SJCRH30 (cell line): Measurements from ENCODE around the gene PTPRCAP. TPM values are rescaled to one million over a fixed set of nuclear protein-coding genes. Genes with fewer than 3 reads are reported as not detected.

Source experiments
- DNase-seq, 2 experiments: peaks; one replicate each; pipeline ENCODE4 v3.0.0-alpha.2; 2015 to 2020
- H3K27ac ChIP-seq: fragments of 250-450 bp; sonication (Bioruptor Pico); 2 replicates; pipeline ENCODE4 v1.5.1; 2020; ENCODE audit warnings: mild to moderate bottlenecking, moderate library complexity
- H3K27me3 ChIP-seq: fragments of 250-450 bp; sonication (Bioruptor Pico); 2 replicates; pipeline ENCODE4 v1.5.1; 2020; ENCODE audit warnings: mild to moderate bottlenecking, moderate library complexity
- H3K36me3 ChIP-seq: fragments of 250-450 bp; sonication (Bioruptor Pico); 2 replicates; pipeline ENCODE4 v1.5.1; 2020; ENCODE audit warnings: mild to moderate bottlenecking, moderate library complexity
- H3K4me1 ChIP-seq: fragments of 250-450 bp; sonication (Bioruptor Pico); 2 replicates; pipeline ENCODE4 v1.5.1; 2020; ENCODE audit warnings: mild to moderate bottlenecking, moderate library complexity
- H3K4me3 ChIP-seq: fragments of 250-450 bp; sonication (Bioruptor Pico); 2 replicates; pipeline ENCODE4 v1.5.1; 2020; ENCODE audit warnings: mild to moderate bottlenecking, moderate library complexity
- H3K9me3 ChIP-seq: fragments of 250-450 bp; sonication (Bioruptor Pico); replicated peaks from 2 replicates; pipeline ENCODE4 v1.5.1; 2020; ENCODE audit warnings: mild to moderate bottlenecking, moderate library complexity
- total RNA-seq: library from RNA; depleted of rRNA; stranded (reverse); fragments of >200 nt; shearing (Covaris generic); gene quantifications from 2 replicates; pipeline ENCODE4 v1.2.3, GENCODE V29; 2014

Gene PTPRCAP
- total RNA-seq, 1 experiment from 2014 or later, result 1.1 TPM

GRCh38 chr11:67453816-67454732 lies 16.6 kb upstream of the PTPRCAP start:
- Histone ChIP-seq H3K36me3 (no peaks in the 10 kb centered on the region), H3K4me1 (no peaks in the 10 kb centered on the region), H3K27me3 (no peaks in the 10 kb centered on the region), H3K27ac (no peak overlapping the region), H3K4me3 (no peak overlapping the region), H3K9me3 (no peaks in the 10 kb centered on the region)
- DNase-seq, result no peak

- no peak within 1 kb of the TSS for H3K27ac ChIP-seq
- no peaks in the 10 kb centered on the region for H3K4me1 ChIP-seq
- no peaks in the 10 kb centered on the region for H3K9me3 ChIP-seq
- H3K27me3 ChIP-seq, result no peaks in the 10 kb centered on the region
- H3K4me3 ChIP-seq, result peak within 1 kb of the TSS; percentile 49
- DNase-seq, result peak; percentile 61 to 64
- H3K36me3 ChIP-seq, result no peaks in the 10 kb centered on the region
Observed at GRCh38 chr11:67452141-67452952, 14.9 kb upstream of the PTPRCAP start, which contains the start of gene GPR152. Gene GPR152, minus strand, starts transcription at chr11:67452729. Its CDS starts 5 bp downstream, at chr11:67452724.

- no peaks in the 10 kb centered on the region for H3K36me3 ChIP-seq
Observed at GRCh38 chr11:67451658-67451976, 14.1 kb upstream of the PTPRCAP start.

GRCh38 chr11:67450796-67451657 lies 13.5 kb upstream of the PTPRCAP start:
- Histone ChIP-seq H3K4me1 (no peaks in the 10 kb centered on the region), H3K27me3 (no peaks in the 10 kb centered on the region), H3K4me3 (no peak overlapping the region), H3K9me3 (no peaks in the 10 kb centered on the region), H3K27ac (no peak overlapping the region), H3K36me3 (no peaks in the 10 kb centered on the region)
- DNase-seq, result no peak

More at GRCh38 chr11:67451658-67451976, 14.1 kb upstream of the PTPRCAP start:
- no peaks in the 10 kb centered on the region for H3K27me3 ChIP-seq
- no peak for DNase-seq
- H3K27ac ChIP-seq, result no peak overlapping the region
- H3K4me3 ChIP-seq, result no peak overlapping the region
- H3K9me3 ChIP-seq, result no peaks in the 10 kb centered on the region
- H3K4me1 ChIP-seq, result no peaks in the 10 kb centered on the region

- no peak for DNase-seq
- no peaks in the 10 kb centered on the region for H3K36me3 ChIP-seq
- H3K9me3 ChIP-seq, result no peaks in the 10 kb centered on the region
- H3K27me3 ChIP-seq, result no peaks in the 10 kb centered on the region
- H3K27ac ChIP-seq, result no peak overlapping the region
- H3K4me3 ChIP-seq, result no peak overlapping the region
- peaks cover 4% of the 10 kb centered on the region; the same call in 1 of the 2 replicates for H3K4me1 ChIP-seq
Observed at GRCh38 chr11:67449116-67449844, 11.8 kb upstream of the PTPRCAP start.

- no peak overlapping the region for H3K27ac ChIP-seq
- peaks cover 6% of the 10 kb centered on the region; the same call in 1 of the 2 replicates for H3K4me1 ChIP-seq
- H3K36me3 ChIP-seq, result no peaks in the 10 kb centered on the region
Observed at GRCh38 chr11:67448220-67448609, 10.7 kb upstream of the PTPRCAP start.

GRCh38 chr11:67445515-67445914 lies 8.0 kb upstream of the PTPRCAP start:
- no peak overlapping the region for H3K27ac ChIP-seq
- no peaks in the 10 kb centered on the region for H3K9me3 ChIP-seq
- H3K4me3 ChIP-seq, result no peak overlapping the region
- no peaks in the 10 kb centered on the region for H3K36me3 ChIP-seq
- no peak for DNase-seq
- H3K4me1 ChIP-seq, result peaks cover 6% of the 10 kb centered on the region; the same call in 1 of the 2 replicates
- H3K27me3 ChIP-seq, result no peaks in the 10 kb centered on the region

More at GRCh38 chr11:67448220-67448609, 10.7 kb upstream of the PTPRCAP start:
- no peaks in the 10 kb centered on the region for H3K27me3 ChIP-seq
- no peak for DNase-seq
- H3K4me3 ChIP-seq, result no peak overlapping the region
- H3K9me3 ChIP-seq, result no peaks in the 10 kb centered on the region

GRCh38 chr11:67442504-67443404 lies 5.3 kb upstream of the PTPRCAP start:
- Histone ChIP-seq H3K9me3 (no peaks in the 10 kb centered on the region), H3K27ac (peak overlapping the region; percentile 33; the same call in 1 of the 2 replicates), H3K36me3 (no peaks in the 10 kb centered on the region), H3K4me3 (peak overlapping the region; percentile 71), H3K4me1 (peaks cover 6% of the 10 kb centered on the region; the same call in 1 of the 2 replicates), H3K27me3 (no peaks in the 10 kb centered on the region)
- DNase-seq, result no peak

GRCh38 chr11:67441731-67442351 lies 4.4 kb upstream of the PTPRCAP start:
- Histone ChIP-seq H3K27ac (no peak overlapping the region), H3K9me3 (no peaks in the 10 kb centered on the region), H3K36me3 (no peaks in the 10 kb centered on the region), H3K27me3 (no peaks in the 10 kb centered on the region), H3K4me3 (no peak overlapping the region), H3K4me1 (peaks cover 6% of the 10 kb centered on the region)
- no peak for DNase-seq

- DNase-seq, result no peak
- no peak overlapping the region for H3K27ac ChIP-seq
- peaks cover 9% of the 10 kb centered on the region for H3K4me1 ChIP-seq
- H3K36me3 ChIP-seq, result no peaks in the 10 kb centered on the region
- H3K27me3 ChIP-seq, result no peaks in the 10 kb centered on the region
- H3K9me3 ChIP-seq, result no peaks in the 10 kb centered on the region
- H3K4me3 ChIP-seq, result no peak overlapping the region
Observed at GRCh38 chr11:67441098-67441563, 3.6 kb upstream of the PTPRCAP start.

- no peak overlapping the region for H3K27ac ChIP-seq
- no peaks in the 10 kb centered on the region for H3K36me3 ChIP-seq
- H3K4me3 ChIP-seq, result no peak overlapping the region
- peaks cover 14% of the 10 kb centered on the region for H3K4me1 ChIP-seq
- H3K9me3 ChIP-seq, result no peaks in the 10 kb centered on the region
- no peaks in the 10 kb centered on the region for H3K27me3 ChIP-seq
- DNase-seq, result no peak
Observed at GRCh38 chr11:67440229-67441097, 3.0 kb upstream of the PTPRCAP start.
